Right lobe of liver (tissue), 4 donors: ENCODE results near the gene FBLN2.

Source experiments
- CTCF ChIP-seq, 4 donors: fragments of 200-600 bp in 3 of 4; fragments of 450-650 bp in 1 of 4; IDR thresholded peaks; one replicate each; pipeline versions ENCODE4 v1.5.1 to v1.8.0; 2016 to 2022; ENCODE audit warnings: antibody characterized with exemption in 4 of 4, mild to moderate bottlenecking in 2 of 4
- POLR2A ChIP-seq: fragments of 450-650 bp; IDR thresholded peaks from one replicate; pipeline ENCODE4 v1.6.1; 2017; ENCODE audit warnings: antibody characterized with exemption, mild to moderate bottlenecking
- donor health status: DM: no; HTN: no; CAD: no.
- donor health status: DM: no; HTN: no; CAD: no.
- donor health status: DM: no; HTN: yes; CAD: no.

GRCh38 chr3:13687517-13687943 lies 138.6 kb downstream of the FBLN2 start:
- no peak for TF ChIP-seq CTCF (IDR thresholded peaks at IDR 0.05)
- TF ChIP-seq POLR2A: no peak
